ENCODE results near the gene HSPA12B. TPM values are rescaled to one million over a fixed set of nuclear protein-coding genes. Genes with fewer than 3 reads are reported as not detected.

HSPA12B gene
- polyA plus RNA-seq, 2 of the 4 experiments (the other 2 are of a cell fraction), result 0.37 to 1.2 TPM

DNA sequence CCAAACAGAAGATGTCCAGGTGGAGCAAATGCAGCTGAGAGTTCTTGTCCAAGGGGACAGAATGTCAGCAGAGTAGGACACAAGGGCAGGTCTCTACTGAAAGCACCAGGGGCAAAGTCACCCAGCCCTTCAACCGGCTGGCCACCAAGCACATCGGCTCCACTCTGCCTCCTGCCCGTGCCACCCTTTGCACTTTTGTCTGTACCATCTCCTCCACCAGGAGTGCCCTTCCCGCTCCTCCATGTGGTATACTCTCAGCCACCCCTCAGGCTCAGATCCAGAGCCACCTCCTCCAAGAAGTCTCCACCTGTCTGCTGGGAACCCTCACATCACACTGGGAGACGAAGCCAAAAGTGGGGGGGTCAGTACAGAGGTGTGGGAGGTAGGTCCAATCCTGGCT lies 4.1 kb upstream of the HSPA12B start:
- TF ChIP-seq EHF (CRISPR knock-in tag; IDR thresholded peaks at IDR 0.05), result no peak
- TF ChIP-seq KDM5A (IDR thresholded peaks at IDR 0.05), result no peak
- no peak for TF ChIP-seq MAZ (IDR thresholded peaks at IDR 0.05; ENCODE audit: borderline replicate concordance, low read depth, low read length)
- no peak for TF ChIP-seq MAFK (IDR thresholded peaks at IDR 0.05; ENCODE audit: partially characterized antibody)
- TF ChIP-seq, protein P1, sequence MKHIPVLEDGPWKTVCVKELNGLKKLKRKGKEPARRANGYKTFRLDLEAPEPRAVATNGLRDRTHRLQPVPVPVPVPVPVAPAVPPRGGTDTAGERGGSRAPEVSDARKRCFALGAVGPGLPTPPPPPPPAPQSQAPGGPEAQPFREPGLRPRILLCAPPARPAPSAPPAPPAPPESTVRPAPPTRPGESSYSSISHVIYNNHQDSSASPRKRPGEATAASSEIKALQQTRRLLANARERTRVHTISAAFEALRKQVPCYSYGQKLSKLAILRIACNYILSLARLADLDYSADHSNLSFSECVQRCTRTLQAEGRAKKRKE (CRISPR knock-in tag; IDR thresholded peaks at IDR 0.05; ENCODE audit: low read depth), result no peak
- TF ChIP-seq CHD2 (IDR thresholded peaks at IDR 0.05; ENCODE audit: low read length, partially characterized antibody), result no peak
- no peak for TF ChIP-seq EP300 (IDR thresholded peaks at IDR 0.05)
- TF ChIP-seq JUNB (IDR thresholded peaks at IDR 0.05), result no peak
- no peak for TF ChIP-seq FOXS1 (CRISPR knock-in tag; IDR thresholded peaks at IDR 0.05)
- no peak for TF ChIP-seq EHMT2 (IDR thresholded peaks at IDR 0.05; ENCODE audit: low read depth)
- TF ChIP-seq GATA3 (IDR thresholded peaks at IDR 0.05; ENCODE audit: borderline replicate concordance), result no peak
- TF ChIP-seq ZC3H11A (IDR thresholded peaks at IDR 0.05), result no peak
- Histone ChIP-seq H3K4me3 (no peak overlapping the region), H3K27ac (no peak overlapping the region), H3K9me3 (no peaks in the 10 kb centered on the region), H3K4me1 (peaks cover 10% of the 10 kb centered on the region), H3K4me2 (no peak overlapping the region)
- POLR2A ChIA-PET, result no interaction called here
- no peak for FAIRE-seq
- DNase-seq (ENCODE audit: low read depth in 1 of 2, low spot score in 1 of 2), result no peak
- peak; percentile 62 to 69; a peak in 5 of 6 replicates for ATAC-seq
- CTCF ChIA-PET, result interaction anchor here (1.8 to 72.1 kb wide), 5 partner anchors 10 to 50 kb away, joined by 6 to 2233 read pairs (median 29); partner anchors contain the start of genes ADAM33, ADISSP, CENPB and GFRA4
- WGBS (ENCODE audit: missing lambda C conversion rate), result 35% methylated on average over 5 of the region's 5 CpGs

DNA sequence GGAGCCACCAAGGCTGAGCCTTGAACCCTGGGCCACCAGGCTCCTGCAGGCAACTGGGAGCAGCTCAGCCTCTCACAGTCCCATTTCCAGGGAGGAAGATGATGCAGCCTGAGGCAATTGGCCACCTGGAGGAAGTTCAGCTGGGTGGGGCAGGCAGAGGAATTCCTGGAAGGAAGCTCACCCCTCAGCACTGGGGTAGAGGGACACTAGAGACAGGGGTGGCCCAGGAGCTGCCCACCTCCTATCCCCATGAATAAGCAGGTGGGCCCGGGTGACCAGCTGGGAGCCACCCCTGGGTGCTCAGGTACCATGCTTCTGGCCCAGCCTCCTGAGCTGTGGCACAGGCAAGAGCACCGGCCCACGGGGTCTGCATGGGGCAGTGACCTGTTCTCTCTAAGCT lies 3.6 kb upstream of the HSPA12B start:
- ChIA-PET CTCF (interaction anchor here (0.9 to 72.1 kb wide), 6 partner anchors 13 to 126 kb away, joined by 3 to 2233 read pairs (median 18); partner anchors contain the start of genes ADAM33, ADISSP, AP5S1 and CENPB), POLR2A (no interaction called here)
- DNase-seq (ENCODE audit: low read depth in 1 of 2, low spot score in 1 of 2), result no peak
- H3K4me1 ChIP-seq, result peaks cover 11% of the 10 kb centered on the region
- H3K27ac ChIP-seq, result no peak overlapping the region
- H3K9me3 ChIP-seq, result no peaks in the 10 kb centered on the region
- no peak; a peak in 1 of 6 replicates for ATAC-seq
- no peak for FAIRE-seq
- TF ChIP-seq CBX2 (IDR thresholded peaks at IDR 0.05; ENCODE audit: borderline replicate concordance, low read depth) (no peak), CEBPB (IDR thresholded peaks at IDR 0.05) (no peak), NR3C1 (IDR thresholded peaks at IDR 0.05) (no peak), HOXA7 (CRISPR knock-in tag; IDR thresholded peaks at IDR 0.05) (no peak), TP53 (CRISPR knock-in tag; IDR thresholded peaks at IDR 0.05) (no peak), GATA3 (IDR thresholded peaks at IDR 0.05; ENCODE audit: borderline replicate concordance) (no peak), SMC3 (IDR thresholded peaks at IDR 0.05) (no peak), RFX5 (IDR thresholded peaks at IDR 0.05) (no peak), EP300 (IDR thresholded peaks at IDR 0.05) (no peak), SREBF2 (IDR thresholded peaks at IDR 0.05) (no peak)
- WGBS (ENCODE audit: missing lambda C conversion rate), result 85% methylated on average over 3 of the region's 3 CpGs
- H3K4me3 ChIP-seq, result no peak overlapping the region
- H3K4me2 ChIP-seq, result no peak overlapping the region

DNA sequence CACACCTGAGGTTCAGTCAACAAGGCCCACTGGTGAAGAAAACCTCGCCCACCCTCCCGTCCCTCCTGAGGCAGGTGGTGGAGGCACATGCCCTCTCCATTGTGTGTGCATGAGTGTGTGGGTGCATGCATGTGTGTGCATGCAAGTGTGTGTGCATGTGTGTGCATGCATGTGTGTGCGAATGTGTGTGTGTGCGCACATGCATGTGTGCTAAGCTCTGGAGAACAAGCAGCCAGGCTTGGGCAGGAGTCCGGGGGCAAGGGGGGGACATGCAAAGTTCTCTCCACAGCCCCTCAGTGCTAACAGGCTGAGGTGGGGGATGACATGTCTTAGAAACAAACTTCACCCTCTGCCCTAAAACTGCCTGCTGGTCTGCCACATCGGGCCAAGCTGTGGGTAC lies 3.1 kb upstream of the HSPA12B start:
- POLR2A ChIA-PET, result no interaction called here
- Histone ChIP-seq H3K4me1 (peaks cover 16% of the 10 kb centered on the region), H3K4me3 (no peak overlapping the region), H3K4me2 (no peak overlapping the region), H3K9me3 (no peaks in the 10 kb centered on the region), H3K27ac (no peak overlapping the region)
- 67% methylated on average over 6 of the region's 6 CpGs for WGBS (ENCODE audit: missing lambda C conversion rate)
- CTCF ChIA-PET, result interaction anchor here (0.9 to 72.1 kb wide), 5 partner anchors 19 to 126 kb away, joined by 3 to 2233 read pairs (median 29); partner anchors contain the start of genes ADAM33, ADISSP, AP5S1 and CENPB
- no peak for FAIRE-seq
- no peak for DNase-seq (ENCODE audit: low read depth in 1 of 2, low spot score in 1 of 2)
- no peak for ATAC-seq
- no peak for TF ChIP-seq RAD21 (conservative IDR thresholded peaks at IDR 0.05 in 1 of 2, IDR thresholded peaks at IDR 0.05 in 1 of 2)
- TF ChIP-seq, protein P2, sequence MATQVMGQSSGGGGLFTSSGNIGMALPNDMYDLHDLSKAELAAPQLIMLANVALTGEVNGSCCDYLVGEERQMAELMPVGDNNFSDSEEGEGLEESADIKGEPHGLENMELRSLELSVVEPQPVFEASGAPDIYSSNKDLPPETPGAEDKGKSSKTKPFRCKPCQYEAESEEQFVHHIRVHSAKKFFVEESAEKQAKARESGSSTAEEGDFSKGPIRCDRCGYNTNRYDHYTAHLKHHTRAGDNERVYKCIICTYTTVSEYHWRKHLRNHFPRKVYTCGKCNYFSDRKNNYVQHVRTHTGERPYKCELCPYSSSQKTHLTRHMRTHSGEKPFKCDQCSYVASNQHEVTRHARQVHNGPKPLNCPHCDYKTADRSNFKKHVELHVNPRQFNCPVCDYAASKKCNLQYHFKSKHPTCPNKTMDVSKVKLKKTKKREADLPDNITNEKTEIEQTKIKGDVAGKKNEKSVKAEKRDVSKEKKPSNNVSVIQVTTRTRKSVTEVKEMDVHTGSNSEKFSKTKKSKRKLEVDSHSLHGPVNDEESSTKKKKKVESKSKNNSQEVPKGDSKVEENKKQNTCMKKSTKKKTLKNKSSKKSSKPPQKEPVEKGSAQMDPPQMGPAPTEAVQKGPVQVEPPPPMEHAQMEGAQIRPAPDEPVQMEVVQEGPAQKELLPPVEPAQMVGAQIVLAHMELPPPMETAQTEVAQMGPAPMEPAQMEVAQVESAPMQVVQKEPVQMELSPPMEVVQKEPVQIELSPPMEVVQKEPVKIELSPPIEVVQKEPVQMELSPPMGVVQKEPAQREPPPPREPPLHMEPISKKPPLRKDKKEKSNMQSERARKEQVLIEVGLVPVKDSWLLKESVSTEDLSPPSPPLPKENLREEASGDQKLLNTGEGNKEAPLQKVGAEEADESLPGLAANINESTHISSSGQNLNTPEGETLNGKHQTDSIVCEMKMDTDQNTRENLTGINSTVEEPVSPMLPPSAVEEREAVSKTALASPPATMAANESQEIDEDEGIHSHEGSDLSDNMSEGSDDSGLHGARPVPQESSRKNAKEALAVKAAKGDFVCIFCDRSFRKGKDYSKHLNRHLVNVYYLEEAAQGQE (IDR thresholded peaks at IDR 0.05), result no peak
- TF ChIP-seq, protein P3, sequence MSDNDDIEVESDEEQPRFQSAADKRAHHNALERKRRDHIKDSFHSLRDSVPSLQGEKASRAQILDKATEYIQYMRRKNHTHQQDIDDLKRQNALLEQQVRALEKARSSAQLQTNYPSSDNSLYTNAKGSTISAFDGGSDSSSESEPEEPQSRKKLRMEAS (IDR thresholded peaks at IDR 0.05), result no peak
- no peak for TF ChIP-seq TFCP2L1 (CRISPR knock-in tag; IDR thresholded peaks at IDR 0.05)
- no peak for TF ChIP-seq CBX2 (IDR thresholded peaks at IDR 0.05; ENCODE audit: borderline replicate concordance, low read depth)
- TF ChIP-seq JUN (IDR thresholded peaks at IDR 0.05), result no peak
- TF ChIP-seq ZC3H11A (IDR thresholded peaks at IDR 0.05), result no peak
- TF ChIP-seq CEBPB (IDR thresholded peaks at IDR 0.05), result no peak
- no peak for TF ChIP-seq ZSCAN20 (CRISPR knock-in tag; IDR thresholded peaks at IDR 0.05)
- no peak for TF ChIP-seq EP300 (IDR thresholded peaks at IDR 0.05)
- TF ChIP-seq, protein P4, sequence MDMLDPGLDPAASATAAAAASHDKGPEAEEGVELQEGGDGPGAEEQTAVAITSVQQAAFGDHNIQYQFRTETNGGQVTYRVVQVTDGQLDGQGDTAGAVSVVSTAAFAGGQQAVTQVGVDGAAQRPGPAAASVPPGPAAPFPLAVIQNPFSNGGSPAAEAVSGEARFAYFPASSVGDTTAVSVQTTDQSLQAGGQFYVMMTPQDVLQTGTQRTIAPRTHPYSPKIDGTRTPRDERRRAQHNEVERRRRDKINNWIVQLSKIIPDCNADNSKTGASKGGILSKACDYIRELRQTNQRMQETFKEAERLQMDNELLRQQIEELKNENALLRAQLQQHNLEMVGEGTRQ (IDR thresholded peaks at IDR 0.05), result no peak
- no peak for TF ChIP-seq MAZ (IDR thresholded peaks at IDR 0.05; ENCODE audit: borderline replicate concordance, low read depth, low read length)
- TF ChIP-seq NR3C1 (IDR thresholded peaks at IDR 0.05), result no peak
- TF ChIP-seq ZNF302 (CRISPR knock-in tag; IDR thresholded peaks at IDR 0.05), result no peak
- no peak for TF ChIP-seq BHLHE40 (IDR thresholded peaks at IDR 0.05; ENCODE audit: low read depth, low read length)
- no peak for TF ChIP-seq FOXS1 (CRISPR knock-in tag; IDR thresholded peaks at IDR 0.05)
- TF ChIP-seq EHF (CRISPR knock-in tag; IDR thresholded peaks at IDR 0.05), result no peak
- no peak for TF ChIP-seq ZFP36 (IDR thresholded peaks at IDR 0.05; ENCODE audit: borderline replicate concordance, partially characterized antibody)
- TF ChIP-seq TP53 (CRISPR knock-in tag; IDR thresholded peaks at IDR 0.05), result no peak
